ENCODE measurements around the gene ZPBP.

GRCh38 chr7:50121286-50121685 is 28.2 kb upstream of the ZPBP start:
- TF ChIP-seq CTCF (IDR thresholded peaks at IDR 0.05), result no peak
- no peak for TF ChIP-seq POLR2A (IDR thresholded peaks at IDR 0.05)
- no peak for TF ChIP-seq EP300 (IDR thresholded peaks at IDR 0.05)
- no peak for TF ChIP-seq POLR2AphosphoS5 (IDR thresholded peaks at IDR 0.05)
